HCT116 (cell line): ENCODE data around the gene ITPR1. TPM values are rescaled to one million over a fixed set of nuclear protein-coding genes. Genes with fewer than 3 reads are reported as not detected.

ENCODE experiments used
- ATAC-seq: fragments of 200-7000 bp; cut with Tn5 transposase; 2 replicates; pipeline ENCODE4 v1.9.1; 2020; ENCODE audit warnings: mild to moderate bottlenecking, moderate library complexity
- BruUV-seq: library from RNA; stranded (reverse); fragments of 400-500 nt; replicated peaks from 2 replicates; lab custom pipeline; 2021; lab: Mats Ljungman, UMichigan
- CTCF ChIA-PET: fragments of 300-600 bp; sonication (Branson Sonifier 250); formaldehyde crosslinking; loops from one replicate; lab custom pipeline; 2021; ENCODE audit warnings: antibody characterized with exemption; lab: Charles Lee
- POLR2A ChIA-PET: fragments of 300-600, 350-600 bp; sonication (Branson Sonifier 250); formaldehyde crosslinking; loops from one replicate; lab custom pipeline; 2021; ENCODE audit warnings: antibody characterized with exemption; lab: Charles Lee
- RAD21 ChIA-PET, 2 experiments: fragments of 300-600 bp; sonication (Branson Sonifier 250); formaldehyde crosslinking; loops; one replicate each; lab custom pipeline; 2023; ENCODE audit warnings: low total read pairs in 2 of 2; ENCODE audit not compliant: uncharacterized antibody in 2 of 2, unreplicated experiment in 2 of 2, low non-redundant PET in 1 of 2; lab: Charles Lee
- DNase-seq: peaks from one replicate; pipeline ENCODE4 v3.0.0-alpha.2; 2010; ENCODE audit warnings: low read depth, low spot score
- H2AFZ ChIP-seq: fragments of 200-600 bp; shearing (Covaris generic), sonication (generic); 2 replicates; pipeline ENCODE4 v1.6.1; 2017; ENCODE audit warnings: low read depth, mixed run types, mixed read lengths, antibody characterized with exemption, low read length; ENCODE audit not compliant: poor library complexity, severe bottlenecking
- H3K27ac ChIP-seq: 2 replicates; pipeline ENCODE4 v1.5.1; 2012; ENCODE audit warnings: low read depth, low read length
- H3K27me3 ChIP-seq: fragments of 200-600 bp; sonication (generic); 2 replicates; pipeline ENCODE4 v1.6.1; 2016; ENCODE audit warnings: mixed run types, low read length, mixed read lengths; ENCODE audit not compliant: insufficient read depth
- H3K36me3 ChIP-seq, 2 experiments: fragments of 200-500 bp in 1 of 2; fragments of 200-600 bp in 1 of 2; sonication (Bioruptor generic) in 1 of 2; sonication (generic) in 1 of 2; 2 replicates each; pipeline versions ENCODE4 v1.5.1 to v1.6.1; 2014 to 2016; ENCODE audit warnings: low read length in 2 of 2, inconsistent platforms in 1 of 2, mixed read lengths in 1 of 2, mixed run types in 1 of 2; ENCODE audit not compliant: insufficient read depth in 2 of 2, control insufficient read depth in 1 of 2
- H3K4me1 ChIP-seq, 2 experiments: fragments of 200-600 bp in 1 of 2; sonication (generic) in 1 of 2; 2 replicates each; pipeline versions ENCODE4 v1.5.1 to v1.6.1; 2012 to 2017; ENCODE audit warnings: low read length in 2 of 2, inconsistent platforms in 1 of 2, mild to moderate bottlenecking in 1 of 2, mixed read lengths in 1 of 2, mixed run types in 1 of 2, moderate library complexity in 1 of 2; ENCODE audit not compliant: insufficient read depth in 2 of 2, control insufficient read depth in 1 of 2
- H3K4me2 ChIP-seq: fragments of 200-600 bp; sonication (generic); 2 replicates; pipeline ENCODE4 v1.6.1; 2017; ENCODE audit warnings: mixed run types, low read length, mixed read lengths
- H3K4me3 ChIP-seq, 2 experiments: fragments of 200-600 bp in 1 of 2; sonication (generic) in 1 of 2; replicated peaks in 1 of 2; 2 replicates each; pipeline ENCODE4 v1.5.1; 2011 to 2016; ENCODE audit warnings: low read length in 2 of 2, control low read depth in 1 of 2, low read depth in 1 of 2, mild to moderate bottlenecking in 1 of 2, mixed read lengths in 1 of 2, mixed run types in 1 of 2
- H3K79me2 ChIP-seq: fragments of 200-600 bp; sonication (generic); 2 replicates; pipeline ENCODE4 v1.6.1; 2017; ENCODE audit warnings: mild to moderate bottlenecking, mixed run types, low read length, moderate library complexity, mixed read lengths; ENCODE audit not compliant: insufficient read depth
- H3K9ac ChIP-seq: fragments of 200-600 bp; sonication (generic); 2 replicates; pipeline ENCODE4 v1.6.1; 2016; ENCODE audit warnings: low read length, mixed read lengths
- H3K9me2 ChIP-seq: fragments of 200-600 bp; sonication (generic), shearing (Covaris generic); 2 replicates; pipeline ENCODE4 v1.6.1; 2017; ENCODE audit warnings: mixed run types, mild to moderate bottlenecking, moderate library complexity; ENCODE audit not compliant: insufficient read depth
- H3K9me3 ChIP-seq, 2 experiments: fragments of 200-500 bp in 1 of 2; fragments of 200-600 bp in 1 of 2; sonication (Bioruptor generic) in 1 of 2; sonication (generic) in 1 of 2; 2 replicates each; pipeline ENCODE4 v1.6.1; 2014 to 2017; ENCODE audit warnings: low read length in 2 of 2, mixed read lengths in 2 of 2, inconsistent platforms in 1 of 2, low read depth in 1 of 2, mild to moderate bottlenecking in 1 of 2, mixed run types in 1 of 2, moderate library complexity in 1 of 2; ENCODE audit not compliant: control insufficient read depth in 1 of 2, insufficient read depth in 1 of 2
- H4K20me1 ChIP-seq: fragments of 200-600 bp; sonication (generic), shearing (Covaris generic); 2 replicates; pipeline ENCODE4 v1.6.1; 2017; ENCODE audit warnings: mixed run types, mild to moderate bottlenecking, moderate library complexity; ENCODE audit not compliant: insufficient read depth
- CBX3 ChIP-seq: IDR thresholded peaks from 2 replicates; pipeline ENCODE4 v1.6.1; 2012; ENCODE audit warnings: low read depth
- EGR1 ChIP-seq: IDR thresholded peaks from 2 replicates; pipeline ENCODE4 v1.6.1; 2012; ENCODE audit warnings: low read depth
- MAX ChIP-seq: IDR thresholded peaks from 2 replicates; pipeline ENCODE4 v1.6.1; 2012
- RAD21 ChIP-seq: IDR thresholded peaks from 2 replicates; pipeline ENCODE4 v1.6.1; 2012; ENCODE audit warnings: low read depth, mild to moderate bottlenecking
- REST ChIP-seq: IDR thresholded peaks from 2 replicates; pipeline ENCODE4 v1.6.1; 2012; ENCODE audit warnings: low read depth
- SP1 ChIP-seq: IDR thresholded peaks from 2 replicates; pipeline ENCODE4 v1.6.1; 2012; ENCODE audit warnings: low read depth
- TCF7L2 ChIP-seq: IDR thresholded peaks from 2 replicates; pipeline ENCODE4 v1.7.0; 2011; ENCODE audit warnings: borderline replicate concordance, inconsistent platforms; ENCODE audit not compliant: insufficient read depth, insufficient read length; ENCODE audit errors: extremely low read depth
- ZBTB33 ChIP-seq: IDR thresholded peaks from 2 replicates; pipeline ENCODE4 v1.6.1; 2011; ENCODE audit warnings: mild to moderate bottlenecking, low read length, moderate library complexity; ENCODE audit not compliant: insufficient replicate concordance; ENCODE audit errors: extremely low read depth
- intact Hi-C: fragments of 100-400 bp; cut with micrococcal nuclease; formaldehyde crosslinking; loops from 2 replicates; pipeline ENCODE4 v1.10.0; 2022
- total RNA-seq: library from RNA; stranded (reverse); gene quantifications from one replicate; pipeline ENCODE4 v1.2.1, GENCODE V29; 2021; ENCODE audit not compliant: unreplicated experiment

The ITPR1 gene
- total RNA-seq, 1 experiment from 2014 or later: 9.2 TPM

- BruUV-seq: no TSS peak
- Histone ChIP-seq H3K4me3 (no peak overlapping the region), H3K9me2 (no peaks in the 10 kb centered on the region), H3K36me3 (no peaks in the 10 kb centered on the region), H3K9me3 (peaks cover 4 to 8% of the 10 kb centered on the region in 2 experiments; a peak in 1 of 4 replicates), H3K4me2 (no peak overlapping the region), H3K79me2 (no peaks in the 10 kb centered on the region), H3K27me3 (no peaks in the 10 kb centered on the region), H4K20me1 (no peaks in the 10 kb centered on the region), H3K9ac (no peak overlapping the region), H3K4me1 (no peaks in the 10 kb centered on the region), H3K27ac (no peak overlapping the region), H2AFZ (no peak overlapping the region)
- intact Hi-C loops: no loop called here
- ATAC-seq: no peak
- ChIA-PET RAD21 (no interaction called here), CTCF (no interaction called here), POLR2A (no interaction called here)
- DNase-seq: no peak
- TF ChIP-seq TCF7L2 (no peak), REST (no peak), CBX3 (no peak), MAX (no peak), SP1 (no peak), RAD21 (no peak), ZBTB33 (no peak), EGR1 (no peak)
These were observed 273.8 kb downstream of the ITPR1 start for GRCh38 chr3:4766716-4767499.
